ENCODE results near the gene CD300LF. TPM values are rescaled to one million over a fixed set of nuclear protein-coding genes. Genes with fewer than 3 reads are reported as not detected.

The CD300LF gene
- total and polyA plus RNA-seq, 2 donors (not counting 1 experiment from before 2014, with no cell fraction given) = 0.52 to 1.1 TPM

DNA sequence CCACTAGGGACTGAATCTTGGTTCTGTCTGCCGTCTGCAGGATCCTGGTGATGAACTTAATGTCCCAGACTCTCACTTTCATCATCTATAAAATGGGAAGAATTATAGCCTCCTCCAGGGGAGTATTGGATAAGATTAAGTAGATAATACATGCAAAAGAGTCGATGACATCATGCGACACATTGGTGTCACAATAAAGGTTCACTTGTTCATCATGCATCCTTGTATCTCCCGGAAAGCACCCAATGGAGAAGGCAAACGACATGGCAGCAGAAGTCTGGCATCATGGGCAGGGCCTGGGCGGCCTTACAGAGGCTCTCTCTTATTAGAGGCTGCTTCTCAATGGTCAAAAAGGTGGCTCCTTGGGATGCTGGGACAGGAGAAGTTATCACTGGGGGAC is 54.1 kb downstream of the CD300LF start:
- Histone ChIP-seq H3K27ac (ENCODE audit: low read length in 2 of 2) (no peak overlapping the region), H3K4me1 (ENCODE audit: control insufficient read depth in 2 of 2, insufficient read depth in 2 of 2, low read length in 2 of 2) (peaks cover 3 to 5% of the 10 kb centered on the region in 2 donors), H3K27me3 (replicated peaks in 1 of 4; ENCODE audit: control extremely low read depth in 1 of 4, control insufficient read depth in 3 of 4, insufficient read depth in 4 of 4, low read length in 3 of 4) (peaks cover 0 to 5% (median 2%) of the 10 kb centered on the region in 4 experiments), H3K9ac (ENCODE audit: low read length) (no peak overlapping the region), H3K9me3 (ENCODE audit: control extremely low read depth in 1 of 3, control insufficient read depth in 2 of 3, insufficient read depth in 1 of 3, low read length in 2 of 3) (no peaks in the 10 kb centered on the region), H2AFZ (ENCODE audit: insufficient read depth, low read depth, low read length, poor library complexity, severe bottlenecking) (no peak overlapping the region), H3K4me2 (replicated peaks; ENCODE audit: low read depth, low read length, poor library complexity, severe bottlenecking) (no peak overlapping the region), H3K4me3 (ENCODE audit: control extremely low read depth in 1 of 5, extremely low read depth in 1 of 5, insufficient read depth in 1 of 5, low read depth in 2 of 5, low read length in 4 of 5) (no peak overlapping the region), H3K79me2 (ENCODE audit: control insufficient read depth, insufficient read depth, low read length) (no peaks in the 10 kb centered on the region), H3K36me3 (replicated peaks in 1 of 2; ENCODE audit: control extremely low read depth in 1 of 2, control insufficient read depth in 1 of 2, extremely low read depth in 1 of 2, insufficient read depth in 2 of 2, low read length in 1 of 2) (no peaks in the 10 kb centered on the region), H4K20me1 (ENCODE audit: control insufficient read depth, insufficient read depth, low read length, poor library complexity, severe bottlenecking) (no peaks in the 10 kb centered on the region)
- ChIA-PET POLR2A (interaction anchor here (1.2 to 3.7 kb wide), 2 partner anchors 79 to 207 kb away, joined by 3 to 55 read pairs; partner anchors contain the start of gene RAB37), CTCF (interaction anchor here (0.9 to 6.6 kb wide), 18 partner anchors 11 to 303 kb away, joined by 3 to 344 read pairs (median 25); partner anchors contain the start of genes NAT9 and RAB37)
- Mint-ChIP-seq H3K4me1 (peaks cover 8% of the 10 kb centered on the region), H3K9me3 (ENCODE audit: insufficient read depth) (no peaks in the 10 kb centered on the region), H3K27ac (no peak overlapping the region), H3K27me3 (peaks cover 46% of the 10 kb centered on the region), H3K4me3 (no peak overlapping the region)
- 95% methylated on average over 5 of the region's 6 CpGs for WGBS (ENCODE audit: insufficient coverage)
- no peak for DNase-seq
- TF ChIP-seq EZH2 (IDR thresholded peaks at IDR 0.05; ENCODE audit: borderline replicate concordance, insufficient read depth, low read depth, low read length, poor library complexity, severe bottlenecking) = no peak
- TF ChIP-seq, protein P1, sequence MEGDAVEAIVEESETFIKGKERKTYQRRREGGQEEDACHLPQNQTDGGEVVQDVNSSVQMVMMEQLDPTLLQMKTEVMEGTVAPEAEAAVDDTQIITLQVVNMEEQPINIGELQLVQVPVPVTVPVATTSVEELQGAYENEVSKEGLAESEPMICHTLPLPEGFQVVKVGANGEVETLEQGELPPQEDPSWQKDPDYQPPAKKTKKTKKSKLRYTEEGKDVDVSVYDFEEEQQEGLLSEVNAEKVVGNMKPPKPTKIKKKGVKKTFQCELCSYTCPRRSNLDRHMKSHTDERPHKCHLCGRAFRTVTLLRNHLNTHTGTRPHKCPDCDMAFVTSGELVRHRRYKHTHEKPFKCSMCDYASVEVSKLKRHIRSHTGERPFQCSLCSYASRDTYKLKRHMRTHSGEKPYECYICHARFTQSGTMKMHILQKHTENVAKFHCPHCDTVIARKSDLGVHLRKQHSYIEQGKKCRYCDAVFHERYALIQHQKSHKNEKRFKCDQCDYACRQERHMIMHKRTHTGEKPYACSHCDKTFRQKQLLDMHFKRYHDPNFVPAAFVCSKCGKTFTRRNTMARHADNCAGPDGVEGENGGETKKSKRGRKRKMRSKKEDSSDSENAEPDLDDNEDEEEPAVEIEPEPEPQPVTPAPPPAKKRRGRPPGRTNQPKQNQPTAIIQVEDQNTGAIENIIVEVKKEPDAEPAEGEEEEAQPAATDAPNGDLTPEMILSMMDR (IDR thresholded peaks at IDR 0.05) = no peak
- no peak for ATAC-seq (ENCODE audit: low read depth)
- intact Hi-C loops (cut with micrococcal nuclease) = no loop called here

DNA sequence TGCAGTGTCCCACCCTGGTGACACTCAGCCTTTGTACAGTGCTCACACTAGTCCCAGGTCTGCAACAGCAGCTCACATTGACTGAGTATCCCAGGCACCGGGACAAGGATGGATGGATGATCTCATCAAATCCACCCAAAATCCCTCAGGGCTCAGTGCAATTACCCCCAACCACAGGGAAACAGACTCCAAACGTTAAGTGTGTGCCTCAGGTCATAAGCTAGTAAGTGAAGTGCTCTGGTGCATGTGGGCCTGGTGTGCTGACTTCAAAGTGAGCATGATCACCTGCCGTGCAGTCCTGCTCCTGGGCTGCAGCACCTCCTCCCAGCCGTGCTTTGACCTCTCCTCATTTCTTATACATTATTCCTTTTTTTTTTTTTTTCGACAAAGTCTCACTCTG is 58.0 kb downstream of the CD300LF start:
- Mint-ChIP-seq H3K9me3 (ENCODE audit: insufficient read depth) (no peaks in the 10 kb centered on the region), H3K4me3 (no peak overlapping the region), H3K27ac (no peak overlapping the region), H3K4me1 (peaks cover 6% of the 10 kb centered on the region), H3K27me3 (peaks cover 56% of the 10 kb centered on the region)
- Histone ChIP-seq H3K4me3 (ENCODE audit: control extremely low read depth in 1 of 5, extremely low read depth in 1 of 5, insufficient read depth in 1 of 5, low read depth in 2 of 5, low read length in 4 of 5) (no peak overlapping the region), H4K20me1 (ENCODE audit: control insufficient read depth, insufficient read depth, low read length, poor library complexity, severe bottlenecking) (no peaks in the 10 kb centered on the region), H3K9ac (ENCODE audit: low read length) (no peak overlapping the region), H3K27me3 (replicated peaks in 1 of 4; ENCODE audit: control extremely low read depth in 1 of 4, control insufficient read depth in 3 of 4, insufficient read depth in 4 of 4, low read length in 3 of 4) (peaks cover 0 to 20% (median 6%) of the 10 kb centered on the region in 4 experiments), H3K36me3 (replicated peaks in 1 of 2; ENCODE audit: control extremely low read depth in 1 of 2, control insufficient read depth in 1 of 2, extremely low read depth in 1 of 2, insufficient read depth in 2 of 2, low read length in 1 of 2) (no peaks in the 10 kb centered on the region), H3K9me3 (ENCODE audit: control extremely low read depth in 1 of 3, control insufficient read depth in 2 of 3, insufficient read depth in 1 of 3, low read length in 2 of 3) (no peaks in the 10 kb centered on the region), H3K4me1 (ENCODE audit: control insufficient read depth in 2 of 2, insufficient read depth in 2 of 2, low read length in 2 of 2) (peaks cover 3 to 5% of the 10 kb centered on the region in 2 donors), H3K79me2 (ENCODE audit: control insufficient read depth, insufficient read depth, low read length) (no peaks in the 10 kb centered on the region), H2AFZ (ENCODE audit: insufficient read depth, low read depth, low read length, poor library complexity, severe bottlenecking) (no peak overlapping the region), H3K4me2 (replicated peaks; ENCODE audit: low read depth, low read length, poor library complexity, severe bottlenecking) (no peak overlapping the region), H3K27ac (ENCODE audit: low read length in 2 of 2) (no peak overlapping the region)
- no peak for TF ChIP-seq EZH2 (IDR thresholded peaks at IDR 0.05; ENCODE audit: borderline replicate concordance, insufficient read depth, low read depth, low read length, poor library complexity, severe bottlenecking)
- TF ChIP-seq, protein P1 (IDR thresholded peaks at IDR 0.05) = no peak
- ChIA-PET POLR2A (no interaction called here), CTCF (interaction anchor here (0.7 to 6.6 kb wide), 4 partner anchors 82 to 136 kb away, joined by 3 to 344 read pairs (median 116); partner anchors contain the start of genes NAT9 and RAB37)
- ATAC-seq (ENCODE audit: low read depth) = no peak
- no peak for DNase-seq
- no CpG with 5 or more reads among the region's 5 CpGs for WGBS (ENCODE audit: insufficient coverage)
- intact Hi-C loops (cut with micrococcal nuclease) = no loop called here

Measured in B cell (primary cell).